RWPE2 (cell line): ENCODE results near the gene PHKG2.

ENCODE experiments used
- ATAC-seq: fragments of 200-7000 bp; cut with Tn5 transposase; 3 replicates; pipeline ENCODE4 v1.9.1; 2021; ENCODE audit warnings: low read depth
- DNase-seq: peaks from one replicate; pipeline ENCODE4 v3.0.0-alpha.2; 2020; ENCODE audit warnings: low spot score
- H3K27ac ChIP-seq: fragments of 450-650 bp; 2 replicates; pipeline ENCODE4 v1.5.1; 2017; ENCODE audit warnings: mild to moderate bottlenecking; ENCODE audit not compliant: poor library complexity, severe bottlenecking
- H3K27me3 ChIP-seq: fragments of 250-450 bp; sonication (Bioruptor Pico); 2 replicates; pipeline ENCODE4 v1.5.1; 2021; ENCODE audit warnings: mild to moderate bottlenecking, moderate library complexity; ENCODE audit not compliant: insufficient read depth, poor library complexity, severe bottlenecking
- H3K36me3 ChIP-seq: fragments of 250-450 bp; sonication (Bioruptor Pico); 2 replicates; pipeline ENCODE4 v1.5.1; 2020; ENCODE audit warnings: low read depth, mild to moderate bottlenecking, moderate library complexity
- H3K4me1 ChIP-seq: fragments of 250-450 bp; sonication (Bioruptor Pico); 2 replicates; pipeline ENCODE4 v1.5.1; 2021; ENCODE audit warnings: mild to moderate bottlenecking, moderate library complexity; ENCODE audit not compliant: insufficient read depth, poor library complexity, severe bottlenecking
- H3K4me3 ChIP-seq: fragments of 250-450 bp; sonication (Bioruptor Pico); 2 replicates; pipeline ENCODE4 v1.5.1; 2021; ENCODE audit warnings: mild to moderate bottlenecking, moderate library complexity; ENCODE audit not compliant: severe bottlenecking
- H3K9me3 ChIP-seq: fragments of 250-450 bp; sonication (Bioruptor Pico); 2 replicates; pipeline ENCODE4 v1.5.1; 2021; ENCODE audit warnings: mild to moderate bottlenecking, moderate library complexity; ENCODE audit not compliant: severe bottlenecking
- CTCF ChIP-seq: fragments of 450-650 bp; IDR thresholded peaks from one replicate; pipeline ENCODE4 v1.5.1; 2017; ENCODE audit warnings: mild to moderate bottlenecking, moderate library complexity; ENCODE audit not compliant: poor library complexity, severe bottlenecking

PHKG2 gene

GRCh38 chr16:30711712-30712111, 36.5 kb upstream of the PHKG2 start:
- Histone ChIP-seq H3K9me3 (no peaks in the 10 kb centered on the region), H3K4me1 (peaks cover 7% of the 10 kb centered on the region), H3K4me3 (no peak overlapping the region), H3K36me3 (peaks cover 100% of the 10 kb centered on the region), H3K27ac (no peak overlapping the region), H3K27me3 (no peaks in the 10 kb centered on the region)
- TF ChIP-seq CTCF: no peak
- ATAC-seq (no peak), DNase-seq (no peak)

- Histone ChIP-seq H3K27ac (no peak overlapping the region), H3K27me3 (no peaks in the 10 kb centered on the region), H3K4me3 (no peak overlapping the region), H3K36me3 (peaks cover 100% of the 10 kb centered on the region), H3K4me1 (peaks cover 7% of the 10 kb centered on the region), H3K9me3 (no peaks in the 10 kb centered on the region)
- TF ChIP-seq CTCF: no peak
- ATAC-seq: no peak
- no peak for DNase-seq
Observed at GRCh38 chr16:30715750-30716445, 32.3 kb upstream of the PHKG2 start.

- no peaks in the 10 kb centered on the region for H3K27me3 ChIP-seq
- no peak overlapping the region for H3K4me3 ChIP-seq
- DNase-seq (no peak), ATAC-seq (no peak)
- no peaks in the 10 kb centered on the region for H3K9me3 ChIP-seq
- peaks cover 98% of the 10 kb centered on the region for H3K36me3 ChIP-seq
- H3K4me1 ChIP-seq: no peaks in the 10 kb centered on the region
- no peak for TF ChIP-seq CTCF
- no peak overlapping the region for H3K27ac ChIP-seq
Observed at GRCh38 chr16:30720086-30720485, 28.1 kb upstream of the PHKG2 start.

GRCh38 chr16:30720694-30721093, 27.5 kb upstream of the PHKG2 start:
- no peak overlapping the region for H3K4me3 ChIP-seq
- ATAC-seq: no peak
- no peaks in the 10 kb centered on the region for H3K9me3 ChIP-seq
- H3K27me3 ChIP-seq: no peaks in the 10 kb centered on the region
- no peaks in the 10 kb centered on the region for H3K4me1 ChIP-seq
- no peak for TF ChIP-seq CTCF
- DNase-seq: no peak
- H3K27ac ChIP-seq: no peak overlapping the region
- H3K36me3 ChIP-seq: peaks cover 98% of the 10 kb centered on the region

GRCh38 chr16:30721167-30721566, 27.1 kb upstream of the PHKG2 start:
- H3K27me3 ChIP-seq: no peaks in the 10 kb centered on the region
- H3K36me3 ChIP-seq: peaks cover 98% of the 10 kb centered on the region
- no peak for ATAC-seq
- no peak for TF ChIP-seq CTCF
- H3K4me3 ChIP-seq: no peak overlapping the region
- no peaks in the 10 kb centered on the region for H3K4me1 ChIP-seq
- no peak overlapping the region for H3K27ac ChIP-seq
- DNase-seq: no peak
- H3K9me3 ChIP-seq: no peaks in the 10 kb centered on the region
